HCEC 1CT (cell line): ENCODE results near the gene LIPT2.
A peak's percentile ranks its signal among the peaks of the same experiment; 100 is the strongest.

Experiments used
- DNase-seq: peaks from one replicate; pipeline ENCODE4 v3.0.0-alpha.2; 2017

Gene LIPT2

DNA sequence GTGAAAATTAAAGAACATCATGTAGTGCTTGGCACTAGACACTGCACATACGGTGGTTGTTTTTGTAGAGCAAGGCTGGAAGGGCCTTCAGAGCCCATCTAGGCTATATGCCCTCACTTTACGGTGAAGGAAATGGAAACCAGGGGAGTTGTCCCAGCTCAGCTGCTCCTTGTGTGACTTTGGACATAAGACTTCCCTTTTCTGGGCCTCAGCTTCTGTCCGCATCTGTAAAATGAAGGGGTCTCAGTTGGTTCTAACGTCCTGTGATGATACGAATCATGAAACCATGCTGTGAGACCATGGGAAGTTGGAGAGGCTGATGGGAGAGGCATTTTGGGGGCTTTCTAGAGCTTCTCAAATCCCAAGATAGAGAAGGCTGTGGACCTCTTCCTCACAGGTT is 30.9 kb downstream of the LIPT2 start:
- DNase-seq: no peak

DNA sequence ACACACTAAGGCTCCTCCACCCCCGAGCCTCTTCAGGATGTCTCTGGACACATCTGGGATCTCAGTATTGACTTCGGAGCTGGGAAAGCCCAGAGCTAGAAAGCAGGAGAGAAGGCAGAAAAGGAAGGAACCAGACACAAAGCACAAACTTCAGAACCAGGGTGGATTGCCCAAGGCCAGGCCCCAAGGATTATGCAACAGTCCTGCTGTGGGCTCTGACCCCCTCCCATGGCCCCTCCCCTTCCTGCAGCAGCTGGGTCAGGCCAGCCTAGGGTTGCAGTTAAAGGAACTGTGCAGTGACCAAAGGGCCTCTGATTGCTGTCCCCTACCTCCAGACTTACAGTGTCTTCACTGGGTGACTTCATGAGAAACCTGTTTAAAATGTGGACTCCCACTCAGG is 31.5 kb downstream of the LIPT2 start:
- peak; percentile 14 for DNase-seq

DNA sequence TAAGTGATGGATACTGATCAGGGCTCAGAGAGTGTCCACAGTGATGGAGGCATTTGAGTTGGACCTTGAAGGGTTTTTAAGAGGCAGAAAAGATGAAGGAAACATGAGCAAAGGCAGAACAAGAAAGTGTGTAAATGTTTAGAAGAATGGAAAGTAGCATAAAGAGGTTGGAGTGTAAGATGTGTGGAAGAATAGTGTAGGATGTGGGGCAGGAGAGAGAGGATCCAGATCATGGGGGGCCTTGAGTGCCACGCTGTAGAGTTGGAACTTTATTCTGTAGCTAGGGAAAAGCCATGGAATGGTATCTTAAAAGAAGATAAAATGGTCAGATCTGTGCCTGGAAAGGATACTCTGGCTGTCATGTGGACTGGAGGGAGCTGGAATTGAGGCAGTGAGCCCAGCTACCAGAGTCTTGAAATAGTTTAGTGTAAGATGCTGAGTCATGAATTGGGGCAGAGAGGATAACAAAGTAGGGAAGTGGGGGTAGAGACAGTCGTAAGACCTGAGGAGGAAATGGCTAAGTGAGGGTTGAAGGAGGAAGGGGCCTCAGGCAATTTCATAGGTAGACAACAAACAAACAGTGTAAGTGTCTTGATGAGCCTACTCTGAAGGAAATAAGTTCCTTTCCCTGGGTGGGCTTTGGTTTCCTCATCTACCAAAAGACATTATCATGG is 32.9 kb downstream of the LIPT2 start:
- peak; percentile 39 for DNase-seq

DNA sequence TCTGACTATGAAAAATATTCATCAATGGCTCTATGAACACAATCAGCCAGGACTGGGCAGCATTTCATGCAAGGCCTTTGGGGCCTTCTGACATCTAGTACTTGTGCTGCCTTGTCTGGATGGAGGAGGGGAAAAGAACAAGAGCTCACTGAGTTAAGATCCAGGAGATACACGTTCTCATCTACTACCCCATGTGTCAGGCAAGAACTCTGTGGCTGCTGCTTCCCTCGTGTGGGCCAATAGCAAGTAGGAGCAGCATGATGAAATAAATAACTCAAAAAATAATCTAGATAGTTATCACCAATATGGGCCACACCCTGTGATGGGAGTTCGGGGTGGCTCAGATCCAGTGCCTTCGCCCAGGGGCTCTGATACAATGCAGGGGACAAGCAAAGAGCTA is 33.5 kb downstream of the LIPT2 start:
- no peak for DNase-seq

DNA sequence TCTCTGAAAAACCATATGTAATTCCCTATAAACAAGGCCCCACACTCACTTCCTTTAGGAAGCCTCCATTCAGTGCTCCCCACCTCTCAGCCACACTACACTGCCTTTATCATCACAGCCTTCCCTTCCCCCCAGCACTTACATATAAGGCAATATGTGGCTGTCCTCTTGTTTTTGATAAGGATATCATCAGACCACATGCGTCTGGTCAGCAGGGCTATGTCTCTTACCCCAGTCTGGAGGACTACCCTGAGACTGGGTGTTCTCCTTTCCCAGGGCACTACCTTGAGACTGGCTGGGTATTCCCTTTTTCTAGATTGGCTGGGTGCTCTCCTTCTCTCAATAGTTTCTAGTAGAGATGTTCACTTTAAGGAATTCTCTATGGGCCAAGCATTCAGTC is 33.9 kb downstream of the LIPT2 start:
- DNase-seq: no peak

DNA sequence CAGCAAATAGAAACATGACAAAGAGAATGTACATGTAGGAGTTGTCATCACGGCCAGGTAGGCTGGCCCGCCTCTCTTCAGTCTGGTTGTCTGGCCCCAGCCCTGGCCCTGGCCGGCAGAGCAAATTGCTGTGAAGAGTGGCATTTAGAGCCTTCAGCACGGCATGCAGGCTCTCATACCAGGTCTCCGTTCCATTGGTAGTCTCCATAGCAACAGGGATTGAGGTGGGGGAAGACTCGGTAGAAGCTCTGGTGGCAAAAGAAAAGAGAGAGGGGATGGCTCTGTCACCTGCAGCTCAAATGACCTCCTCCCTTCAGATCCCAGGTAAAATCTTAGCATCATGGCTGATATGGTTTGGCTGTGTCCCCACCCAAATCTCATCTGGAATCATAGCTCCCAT is 36.2 kb downstream of the LIPT2 start:
- DNase-seq: no peak

DNA sequence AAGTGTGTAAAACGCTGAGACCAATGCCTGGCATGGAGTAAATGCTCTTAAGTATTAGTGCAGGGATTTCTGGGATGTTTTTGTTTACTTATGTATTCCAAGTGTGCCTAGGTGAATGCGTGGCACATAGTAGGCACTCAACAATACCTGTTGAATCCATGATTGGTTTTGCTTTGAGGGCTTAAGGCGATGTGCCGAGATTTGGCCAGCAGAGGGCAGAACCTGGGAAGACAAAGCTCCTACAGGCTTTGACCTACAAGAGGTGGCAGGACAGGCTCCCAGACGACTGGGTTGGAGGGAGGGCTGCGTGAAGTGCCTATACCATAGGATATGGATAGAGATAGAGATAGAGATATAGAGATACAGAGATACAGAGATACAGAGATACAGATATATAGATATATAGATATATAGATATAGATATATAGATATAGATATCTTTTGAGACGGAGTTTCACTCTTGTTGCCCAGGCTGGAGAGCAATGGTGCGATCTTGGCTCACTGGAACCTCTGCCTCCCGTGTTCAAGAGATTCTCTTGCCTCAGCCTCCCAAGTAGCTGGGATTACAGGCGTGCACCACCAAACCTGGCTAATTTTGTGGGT is 40.0 kb downstream of the LIPT2 start:
- peak; percentile 34 for DNase-seq

DNA sequence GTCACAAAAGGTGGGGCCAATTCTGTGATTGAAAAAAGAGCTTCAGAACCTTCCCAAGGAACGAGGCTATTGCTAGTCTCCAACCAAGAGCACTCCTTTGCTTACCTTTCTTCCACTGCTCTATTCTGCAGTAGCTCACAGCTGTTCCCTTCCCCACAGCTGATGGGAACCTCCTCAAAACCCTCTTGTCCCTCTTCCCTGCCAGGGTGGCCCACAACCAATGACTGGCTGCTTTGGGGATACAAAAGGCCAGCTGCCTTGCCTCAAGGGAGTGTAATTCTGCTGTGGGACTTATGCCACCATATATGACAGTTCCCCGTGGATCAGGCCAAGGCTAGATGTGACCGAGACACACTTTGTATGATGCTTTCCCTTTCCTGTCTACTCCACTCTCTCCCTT is 41.2 kb downstream of the LIPT2 start:
- no peak for DNase-seq

DNA sequence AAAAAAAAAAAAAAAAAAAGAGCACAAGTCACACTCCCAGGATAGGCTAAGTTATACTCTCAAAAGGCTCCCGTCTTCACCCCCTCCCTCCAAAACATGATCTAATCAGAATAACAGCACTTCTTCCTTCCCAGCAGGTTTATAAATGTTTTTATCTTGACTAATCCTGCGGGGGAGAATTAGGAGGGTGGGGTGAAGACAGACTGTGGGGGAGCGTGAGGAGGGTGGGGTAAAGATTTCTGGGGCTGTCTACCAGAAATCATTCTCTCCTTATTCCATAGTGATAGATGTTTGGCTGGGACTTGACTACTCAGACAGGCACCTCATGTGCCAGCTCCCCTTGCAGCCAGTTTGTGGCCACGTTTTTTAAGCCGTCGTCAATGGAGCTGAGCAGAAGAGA is 43.2 kb downstream of the LIPT2 start:
- DNase-seq: no peak

DNA sequence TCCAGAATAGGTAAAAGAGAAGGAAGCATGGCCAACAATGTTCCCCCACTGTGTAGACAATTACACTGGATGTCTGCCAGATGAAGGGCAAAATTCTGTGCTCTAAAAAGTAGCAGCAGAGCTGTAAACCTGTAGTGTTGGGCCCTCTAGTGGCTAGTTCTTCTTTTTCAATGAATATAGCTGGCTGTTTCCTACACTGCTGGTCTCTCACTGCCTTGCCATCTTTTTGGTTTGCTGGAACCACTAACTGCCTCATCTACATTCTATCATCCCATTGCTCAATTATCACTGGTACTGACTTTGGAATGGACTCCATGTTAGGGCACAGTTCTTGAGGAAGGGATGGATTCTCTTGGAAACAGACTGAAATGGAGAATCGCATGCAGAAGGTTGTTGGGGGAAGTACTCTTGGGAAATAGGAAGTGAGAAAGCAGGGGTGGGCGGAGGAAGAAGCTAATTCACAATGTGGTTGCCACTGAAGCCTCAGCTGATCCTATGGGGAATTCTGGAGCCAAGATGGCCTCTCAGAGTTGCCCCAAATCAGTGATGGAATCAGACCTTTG is 44.1 kb downstream of the LIPT2 start:
- DNase-seq: peak; percentile 73

DNA sequence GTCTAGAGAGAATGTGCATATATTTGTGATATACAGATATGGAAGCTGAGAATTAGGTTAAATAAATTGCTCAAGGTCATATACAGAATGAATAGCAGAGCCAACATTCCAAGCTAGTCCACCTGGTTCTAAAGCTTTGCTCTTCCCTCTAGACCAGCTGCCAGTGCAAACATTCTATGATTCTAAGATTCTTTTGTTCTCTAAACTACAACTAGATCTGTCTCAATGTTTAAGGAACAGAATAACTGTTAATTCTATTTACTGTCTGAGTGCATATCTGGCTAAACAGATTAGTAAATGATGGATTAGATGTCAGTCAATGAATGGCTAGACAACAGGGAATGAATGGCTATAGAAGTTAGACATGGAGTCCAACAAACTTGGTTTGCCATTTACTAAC is 45.8 kb downstream of the LIPT2 start:
- no peak for DNase-seq

DNA sequence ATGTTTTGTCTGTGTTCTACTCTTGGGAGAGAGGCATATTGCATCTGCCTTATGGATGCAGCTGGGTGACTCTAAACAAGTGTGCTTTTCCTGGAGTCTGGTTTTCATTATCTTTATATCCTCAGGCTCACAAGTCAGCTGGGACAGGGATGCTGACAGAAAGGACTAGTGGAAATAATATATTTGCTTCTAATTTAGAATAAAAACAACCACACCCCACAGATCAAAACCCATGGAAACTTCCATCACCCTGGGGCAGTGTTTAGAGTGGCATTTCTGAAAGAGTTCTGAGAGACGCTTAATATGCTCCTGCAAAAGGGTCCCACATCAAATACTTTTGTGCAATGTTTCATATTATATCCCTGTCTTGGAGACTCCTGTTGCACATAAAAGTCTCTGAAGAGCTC is 47.0 kb downstream of the LIPT2 start:
- DNase-seq: no peak

DNA sequence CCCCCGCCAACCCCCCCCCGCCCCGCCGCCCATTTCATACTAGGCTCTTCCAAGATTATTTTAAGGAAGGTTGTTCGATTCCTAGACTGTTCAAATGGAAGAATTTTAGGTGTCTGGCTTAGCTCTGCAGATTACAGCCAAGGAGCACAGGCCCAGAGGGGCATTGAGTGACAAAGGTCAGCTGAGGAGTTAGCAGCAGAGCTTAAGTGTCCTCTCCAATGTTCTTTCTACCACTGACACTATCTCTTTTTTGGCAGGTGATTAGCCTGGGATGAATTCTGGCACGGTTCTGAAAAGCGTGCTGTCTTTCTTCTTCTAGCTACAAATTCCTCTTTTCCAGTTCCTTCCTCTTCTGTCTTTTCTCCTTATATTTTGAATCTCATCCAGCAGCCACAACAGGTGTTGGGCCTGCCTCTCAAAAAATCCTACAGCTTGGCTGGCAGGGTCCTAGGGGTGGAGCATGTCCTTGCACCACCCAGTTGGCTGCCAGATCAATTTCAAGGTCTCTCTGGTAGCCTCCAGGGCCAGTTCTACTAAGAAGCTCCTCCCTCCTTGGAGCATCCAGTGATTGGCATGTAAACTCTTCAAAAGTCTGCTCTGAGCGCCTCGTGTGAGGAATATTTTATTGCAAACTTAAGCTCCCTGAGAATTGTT is 49.2 kb downstream of the LIPT2 start:
- DNase-seq: no peak

DNA sequence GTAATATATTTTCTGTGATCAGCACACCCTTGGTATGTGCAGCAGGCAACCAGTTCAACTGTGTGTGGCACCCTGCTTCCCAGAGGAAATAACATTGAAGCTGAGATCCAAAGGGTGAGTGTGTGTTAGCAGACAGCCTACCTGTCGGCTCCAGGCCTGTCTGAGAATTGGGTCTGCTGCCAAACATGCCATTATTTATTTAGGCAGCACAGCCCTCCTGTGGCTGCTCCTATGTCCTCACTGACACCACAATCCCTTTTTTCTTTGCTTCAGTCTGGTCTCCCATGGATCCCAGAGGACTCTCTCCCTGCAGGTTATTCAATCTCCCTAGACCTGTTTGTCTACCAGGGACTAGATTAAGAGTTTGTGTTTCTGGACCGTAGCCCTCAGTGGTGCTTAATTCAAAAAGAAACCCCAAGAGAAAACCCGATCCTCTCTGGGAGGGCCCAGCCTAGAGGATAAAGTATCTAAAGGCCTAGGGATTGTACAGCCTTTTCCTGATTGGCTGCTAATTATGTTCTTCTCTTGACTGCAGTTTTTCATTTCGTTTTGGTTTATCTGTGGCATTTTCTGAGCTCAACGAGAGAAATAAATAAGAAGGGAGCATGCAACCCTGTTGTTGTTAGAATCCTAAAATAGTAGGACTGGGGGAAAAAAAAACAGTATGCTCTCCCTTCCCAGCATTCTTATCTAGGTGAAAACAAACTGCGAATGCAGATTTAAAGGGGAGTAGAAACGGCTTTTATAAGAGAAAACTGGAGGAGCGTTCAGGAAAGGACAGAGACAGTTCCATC is 50.3 kb downstream of the LIPT2 start:
- DNase-seq: no peak

DNA sequence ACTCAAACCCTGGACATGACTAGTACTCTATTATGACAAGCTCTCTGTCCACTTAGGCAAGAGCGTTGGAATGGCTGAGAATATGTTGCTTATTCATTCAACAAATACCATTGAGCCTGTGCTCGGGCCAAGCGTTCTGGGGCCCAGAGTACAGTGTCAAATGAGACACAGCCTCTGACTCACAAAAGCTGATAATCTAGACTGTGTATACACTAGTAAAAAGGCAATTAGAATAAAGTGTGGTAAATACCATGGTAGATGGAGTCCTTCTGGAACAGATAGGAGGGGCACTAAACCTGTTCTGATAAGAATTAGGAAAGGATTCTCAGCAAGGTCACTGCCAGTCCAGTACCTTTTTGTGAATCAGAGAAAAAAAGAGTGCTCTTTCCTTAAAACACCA is 50.9 kb downstream of the LIPT2 start:
- DNase-seq: peak; percentile 5
